C1 segment of cervical spinal cord (tissue), 14 donors: Measurements from ENCODE around the gene FAM222A.
"Not testable (repeated sequence)": the region's sequence is repeated elsewhere in the genome, so short reads cannot be mapped to it uniquely, and the experiment has no call there.

ENCODE experiments used
- DNase-seq, 14 donors: peaks; one replicate each; lab custom pipeline; 2025; lab: John Stamatoyannopoulos, UW

Gene FAM222A

GRCh38 chr12:109693653-109694600 lies 19.7 kb upstream of the FAM222A start:
- DNase-seq, result no peak

- DNase-seq, result not testable (repeated sequence)
Measured at GRCh38 chr12:109694629-109695028, 19.0 kb upstream of the FAM222A start.

GRCh38 chr12:109695416-109695815 lies 18.2 kb upstream of the FAM222A start:
- no peak for DNase-seq

- no peak for DNase-seq
Measured at GRCh38 chr12:109695961-109696461, 17.6 kb upstream of the FAM222A start.

- DNase-seq, result no peak
Measured at GRCh38 chr12:109696485-109697269, 16.9 kb upstream of the FAM222A start.

- no peak for DNase-seq
Measured at GRCh38 chr12:109697270-109697553, 16.4 kb upstream of the FAM222A start.

GRCh38 chr12:109697877-109698468 lies 15.7 kb upstream of the FAM222A start:
- no peak for DNase-seq

- DNase-seq, result no peak
Measured at GRCh38 chr12:109698820-109699219, 14.8 kb upstream of the FAM222A start.

GRCh38 chr12:109701064-109701463 lies 12.6 kb upstream of the FAM222A start:
- no peak for DNase-seq

GRCh38 chr12:109702111-109702841 lies 11.3 kb upstream of the FAM222A start:
- no peak for DNase-seq

GRCh38 chr12:109703684-109704083 lies 9.9 kb upstream of the FAM222A start:
- no peak for DNase-seq

- no peak for DNase-seq
Measured at GRCh38 chr12:109704371-109705098, 9.1 kb upstream of the FAM222A start.

- no peak for DNase-seq
Measured at GRCh38 chr12:109705291-109705690, 8.3 kb upstream of the FAM222A start.

GRCh38 chr12:109706398-109706746 lies 7.3 kb upstream of the FAM222A start:
- no peak for DNase-seq

- DNase-seq, result no peak
Measured at GRCh38 chr12:109706747-109707469, 6.7 kb upstream of the FAM222A start.

- no peak for DNase-seq
Measured at GRCh38 chr12:109707470-109707821, 6.2 kb upstream of the FAM222A start.

GRCh38 chr12:109708939-109709338 lies 4.7 kb upstream of the FAM222A start:
- DNase-seq, result no peak

GRCh38 chr12:109709401-109709991 lies 4.1 kb upstream of the FAM222A start:
- DNase-seq, result no peak

- no peak for DNase-seq
Measured at GRCh38 chr12:109710205-109710746, 3.3 kb upstream of the FAM222A start.
